ENCODE measurements around the gene LRRC25. TPM values are rescaled to one million over a fixed set of nuclear protein-coding genes. Genes with fewer than 3 reads are reported as not detected.

LRRC25 gene
- total RNA-seq, 1 experiment from 2014 or later = not detected

- H2BK120ac ChIP-seq (ENCODE audit: low read depth, low read length, poor library complexity, severe bottlenecking) = no peak overlapping the region
- no peak overlapping the region for H3T11ph ChIP-seq (ENCODE audit: low read length)
- H3K4ac ChIP-seq (ENCODE audit: low read depth, low read length) = no peak overlapping the region
- DNase-seq = peak; percentile 73
- no peak overlapping the region for H2AFZ ChIP-seq (ENCODE audit: low read length)
- no peak overlapping the region for H2AK5ac ChIP-seq (ENCODE audit: insufficient read length, low read length)
- Mint-ChIP-seq H3K4me1 (peaks cover 29 to 34% of the 10 kb centered on the region in 2 experiments), H3K36me3 (ENCODE audit: insufficient read depth in 1 of 3, low read depth in 3 of 3) (peaks cover 7 to 30% (median 22%) of the 10 kb centered on the region in 3 experiments), H3K4me3 (peak overlapping the region; percentile 60 to 74), H3K9me3 (peaks cover 3% of the 10 kb centered on the region in 2 experiments; a peak in 4 of 5 replicates), H3K27ac (peak overlapping the region; percentile 74 to 89 (median 88); a peak in 3 of 7 replicates), H3K27me3 (ENCODE audit: low read depth) (peaks cover 3% of the 10 kb centered on the region)
- H3K79me1 ChIP-seq (ENCODE audit: insufficient read depth, low read depth, low read length, poor library complexity, severe bottlenecking) = no peaks in the 10 kb centered on the region
- peak overlapping the region; percentile 18; the same call in 1 of the 2 replicates for H3K14ac ChIP-seq (ENCODE audit: insufficient read depth, low read length)
- H2BK15ac ChIP-seq (ENCODE audit: low read depth, low read length) = no peak overlapping the region
- peaks cover 10% of the 10 kb centered on the region for H3K23me2 ChIP-seq (ENCODE audit: insufficient read length, low read depth, low read length, poor library complexity, severe bottlenecking)
- H2BK5ac ChIP-seq (ENCODE audit: insufficient read length, low read length) = no peak overlapping the region
- peaks cover 3% of the 10 kb centered on the region for H4K20me1 ChIP-seq (ENCODE audit: control insufficient read depth, insufficient read depth, insufficient read length)
- H3K27me3 ChIP-seq (ENCODE audit: insufficient read depth, low read length) = no peaks in the 10 kb centered on the region
- H3K4me1 ChIP-seq (ENCODE audit: insufficient read depth, low read length) = peaks cover 7% of the 10 kb centered on the region; the same call in 1 of the 2 replicates
- WGBS (ENCODE audit: extremely low coverage, insufficient read length, low lambda C conversion rate) = no CpG with 5 or more reads among the region's 24 CpGs
- H2BK20ac ChIP-seq (ENCODE audit: low read depth, low read length, poor library complexity, severe bottlenecking) = no peak overlapping the region
- H3K23ac ChIP-seq (ENCODE audit: insufficient read length, low read depth, low read length) = no peak overlapping the region
- no peaks in the 10 kb centered on the region for H3K9me3 ChIP-seq (ENCODE audit: control insufficient read depth, low read depth, low read length)
- no peak overlapping the region for H4K5ac ChIP-seq (ENCODE audit: insufficient read length, low read depth, low read length)
- H3K9ac ChIP-seq (ENCODE audit: extremely low read depth, insufficient read length, low read length) = no peak overlapping the region
- no peak overlapping the region for H3K27ac ChIP-seq (ENCODE audit: insufficient read length, low read depth, low read length)
- H4K8ac ChIP-seq (replicated peaks; ENCODE audit: insufficient read length, low read depth, low read length) = no peak overlapping the region
- no peak overlapping the region for H3K56ac ChIP-seq (ENCODE audit: insufficient read length, low read depth, low read length)
- H3K4me2 ChIP-seq (ENCODE audit: insufficient read depth, insufficient read length, low read length) = peak overlapping the region; percentile 46
- no peak overlapping the region for H2BK12ac ChIP-seq (ENCODE audit: insufficient read length, low read depth, low read length)
- no peak overlapping the region for H4K91ac ChIP-seq (ENCODE audit: insufficient read length, low read depth, low read length)
- no peak overlapping the region for H3K18ac ChIP-seq (ENCODE audit: insufficient read length, low read depth, low read length)
- no peak for TF ChIP-seq CTCF (conservative IDR thresholded peaks at IDR 0.05)
- no peaks in the 10 kb centered on the region for H3K79me2 ChIP-seq (ENCODE audit: insufficient read depth, low read length)
Observed at GRCh38 chr19:18438331-18439024, 41.1 kb upstream of the LRRC25 start.
